ENCODE results near the gene ACACA. TPM values are rescaled to one million over a fixed set of nuclear protein-coding genes. Genes with fewer than 3 reads are reported as not detected.

Gene ACACA
- total RNA-seq, 1 donor from 2014 or later: 145 TPM

- H3K36me3 Mint-ChIP-seq (ENCODE audit: unreplicated experiment): no peaks in the 10 kb centered on the region
- no peaks in the 10 kb centered on the region for H3K4me1 Mint-ChIP-seq (ENCODE audit: low read depth, unreplicated experiment)
- H3K9me3 Mint-ChIP-seq (ENCODE audit: unreplicated experiment): no peaks in the 10 kb centered on the region
- DNase-seq: no peak
- H3K27me3 Mint-ChIP-seq (ENCODE audit: unreplicated experiment): no peaks in the 10 kb centered on the region
- H3K27ac Mint-ChIP-seq (ENCODE audit: unreplicated experiment): no peak overlapping the region
- no peak for TF ChIP-seq CTCF (IDR thresholded peaks at IDR 0.05; ENCODE audit: partially characterized antibody, unreplicated experiment)
- no peak overlapping the region for H3K4me3 Mint-ChIP-seq (ENCODE audit: unreplicated experiment)
Observed at GRCh38 chr17:37259030-37259735, 147.5 kb downstream of the ACACA start.

DNA sequence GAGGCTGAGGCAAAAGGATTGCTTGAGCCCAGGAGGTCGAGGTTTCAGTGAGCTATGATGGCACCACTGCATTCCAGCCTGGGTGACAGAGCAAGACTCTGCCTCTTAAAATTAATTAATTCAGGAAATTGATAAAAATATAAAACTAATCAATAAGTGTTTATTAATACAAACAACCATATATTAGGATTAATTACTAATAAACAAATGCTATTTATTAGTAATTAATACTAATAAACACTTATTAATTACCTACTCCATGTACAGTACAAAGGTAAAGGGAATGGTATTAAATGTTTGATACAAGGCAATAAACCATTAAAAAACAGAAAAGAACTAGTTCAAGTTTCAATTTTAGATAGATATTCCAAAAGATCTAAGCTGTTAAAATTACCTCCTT lies 150.0 kb downstream of the ACACA start:
- H3K4me1 Mint-ChIP-seq (ENCODE audit: low read depth, unreplicated experiment): peaks cover 9% of the 10 kb centered on the region
- no peaks in the 10 kb centered on the region for H3K9me3 Mint-ChIP-seq (ENCODE audit: unreplicated experiment)
- H3K36me3 Mint-ChIP-seq (ENCODE audit: unreplicated experiment): peaks cover 5% of the 10 kb centered on the region
- DNase-seq: no peak
- no peak overlapping the region for H3K4me3 Mint-ChIP-seq (ENCODE audit: unreplicated experiment)
- H3K27me3 Mint-ChIP-seq (ENCODE audit: unreplicated experiment): no peaks in the 10 kb centered on the region
- H3K27ac Mint-ChIP-seq (ENCODE audit: unreplicated experiment): no peak overlapping the region
- no peak for TF ChIP-seq CTCF (IDR thresholded peaks at IDR 0.05; ENCODE audit: partially characterized antibody, unreplicated experiment)

- Mint-ChIP-seq H3K27me3 (ENCODE audit: unreplicated experiment) (no peaks in the 10 kb centered on the region), H3K4me1 (ENCODE audit: low read depth, unreplicated experiment) (peaks cover 13% of the 10 kb centered on the region), H3K36me3 (ENCODE audit: unreplicated experiment) (peaks cover 5% of the 10 kb centered on the region), H3K9me3 (ENCODE audit: unreplicated experiment) (no peaks in the 10 kb centered on the region), H3K4me3 (ENCODE audit: unreplicated experiment) (no peak overlapping the region), H3K27ac (ENCODE audit: unreplicated experiment) (no peak overlapping the region)
- TF ChIP-seq CTCF (IDR thresholded peaks at IDR 0.05; ENCODE audit: partially characterized antibody, unreplicated experiment): no peak
- no peak for DNase-seq
Observed at GRCh38 chr17:37255432-37255831, 151.2 kb downstream of the ACACA start.

- no peak for DNase-seq
- H3K4me1 Mint-ChIP-seq (ENCODE audit: low read depth, unreplicated experiment): peaks cover 13% of the 10 kb centered on the region
- no peak for TF ChIP-seq CTCF (IDR thresholded peaks at IDR 0.05; ENCODE audit: partially characterized antibody, unreplicated experiment)
- H3K27me3 Mint-ChIP-seq (ENCODE audit: unreplicated experiment): peaks cover 2% of the 10 kb centered on the region
- H3K27ac Mint-ChIP-seq (ENCODE audit: unreplicated experiment): no peak overlapping the region
- no peak overlapping the region for H3K4me3 Mint-ChIP-seq (ENCODE audit: unreplicated experiment)
- H3K36me3 Mint-ChIP-seq (ENCODE audit: unreplicated experiment): peaks cover 5% of the 10 kb centered on the region
- H3K9me3 Mint-ChIP-seq (ENCODE audit: unreplicated experiment): no peaks in the 10 kb centered on the region
Observed at GRCh38 chr17:37247825-37248224, 158.8 kb downstream of the ACACA start.

DNA sequence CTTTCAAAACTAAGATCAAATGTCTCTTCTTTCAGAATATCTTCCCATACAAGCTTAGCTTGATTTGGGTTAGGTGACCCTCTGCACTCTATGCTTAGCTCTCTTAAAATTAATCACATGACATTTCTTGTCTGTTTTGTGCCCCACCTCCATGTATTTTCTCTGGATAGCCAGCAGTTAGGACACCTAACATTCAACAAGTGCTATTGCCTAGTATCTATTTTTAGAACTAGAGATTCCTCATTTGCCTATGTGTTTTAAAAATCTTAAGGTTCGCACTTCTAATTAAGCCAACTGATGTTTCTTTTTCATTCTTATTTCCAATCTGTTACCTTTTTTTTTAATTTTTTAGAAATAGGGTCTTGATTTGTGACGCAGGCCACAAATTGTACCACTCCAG lies 160.6 kb downstream of the ACACA start:
- H3K4me1 Mint-ChIP-seq (ENCODE audit: low read depth, unreplicated experiment): no peaks in the 10 kb centered on the region
- peaks cover 2% of the 10 kb centered on the region for H3K27me3 Mint-ChIP-seq (ENCODE audit: unreplicated experiment)
- no peaks in the 10 kb centered on the region for H3K36me3 Mint-ChIP-seq (ENCODE audit: unreplicated experiment)
- DNase-seq: no peak
- no peak overlapping the region for H3K27ac Mint-ChIP-seq (ENCODE audit: unreplicated experiment)
- H3K4me3 Mint-ChIP-seq (ENCODE audit: unreplicated experiment): no peak overlapping the region
- no peak for TF ChIP-seq CTCF (IDR thresholded peaks at IDR 0.05; ENCODE audit: partially characterized antibody, unreplicated experiment)
- no peaks in the 10 kb centered on the region for H3K9me3 Mint-ChIP-seq (ENCODE audit: unreplicated experiment)
